Measurements from ENCODE around the gene OR5P2.
"Not testable (repeated sequence)": the region's sequence is repeated elsewhere in the genome, so short reads cannot be mapped to it uniquely, and the experiment has no call there.

OR5P2 gene, protein sequence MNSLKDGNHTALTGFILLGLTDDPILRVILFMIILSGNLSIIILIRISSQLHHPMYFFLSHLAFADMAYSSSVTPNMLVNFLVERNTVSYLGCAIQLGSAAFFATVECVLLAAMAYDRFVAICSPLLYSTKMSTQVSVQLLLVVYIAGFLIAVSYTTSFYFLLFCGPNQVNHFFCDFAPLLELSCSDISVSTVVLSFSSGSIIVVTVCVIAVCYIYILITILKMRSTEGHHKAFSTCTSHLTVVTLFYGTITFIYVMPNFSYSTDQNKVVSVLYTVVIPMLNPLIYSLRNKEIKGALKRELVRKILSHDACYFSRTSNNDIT

DNA sequence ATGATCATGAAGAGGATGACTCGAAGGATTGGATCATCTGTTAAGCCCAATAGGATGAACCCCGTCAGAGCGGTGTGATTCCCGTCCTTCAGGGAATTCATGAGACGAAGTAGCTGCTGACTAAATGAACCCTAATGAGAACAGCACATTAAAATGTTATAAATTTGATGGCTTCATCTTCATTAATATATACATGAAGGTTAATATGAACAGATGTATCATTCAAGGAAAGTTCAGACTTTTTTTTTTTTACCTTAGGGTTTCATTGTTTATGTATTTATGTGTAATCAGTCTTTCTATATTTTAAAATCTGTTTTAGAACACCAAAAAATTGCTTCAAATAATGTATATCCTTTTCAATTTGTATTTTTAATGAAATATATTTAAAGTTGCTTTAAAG is at the start of gene OR5P2:
OR5P2 (minus strand) TSS at position 101 of the 400 bp plus-strand sequence; CDS start at position 101, 0 bp downstream.
- no peak for DNase-seq

DNA sequence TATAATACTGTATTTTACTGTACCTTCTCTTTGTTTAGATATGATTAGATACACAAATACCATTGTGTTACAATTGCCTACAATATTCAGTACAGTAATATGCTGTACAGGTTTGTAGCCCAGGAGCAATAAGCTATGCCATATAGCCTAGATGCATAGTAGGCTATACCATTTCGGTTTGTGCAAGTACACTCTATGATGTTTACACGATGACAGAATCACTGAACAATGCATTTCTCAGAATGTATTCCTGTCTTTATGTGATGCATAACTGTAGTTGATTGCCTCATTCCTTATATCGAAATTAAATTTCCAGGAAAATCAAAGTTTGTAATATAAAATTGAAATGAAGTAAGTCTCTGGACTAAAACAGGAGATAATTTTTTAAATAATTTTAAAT is 49.3 kb upstream of the OR5P2 start:
- no peak for DNase-seq

DNA sequence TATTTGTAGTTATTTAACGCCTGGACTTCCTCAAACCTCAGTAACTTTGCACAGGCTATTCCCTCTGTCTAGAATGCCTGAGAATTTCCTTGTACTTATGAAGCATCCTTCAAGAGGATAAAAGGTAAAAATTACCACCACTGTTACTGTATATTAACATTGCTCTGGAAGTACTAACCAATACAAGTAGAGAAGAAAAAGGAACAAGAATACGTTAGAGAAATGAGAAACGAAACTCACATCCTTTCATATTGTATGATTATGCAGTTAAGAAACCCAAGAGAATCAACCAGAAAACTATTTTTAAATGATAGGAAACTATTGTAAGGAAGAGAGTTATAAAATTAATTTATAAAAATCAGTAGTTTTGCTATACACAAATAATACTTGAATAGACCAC is 48.2 kb upstream of the OR5P2 start:
- no peak for DNase-seq

DNA sequence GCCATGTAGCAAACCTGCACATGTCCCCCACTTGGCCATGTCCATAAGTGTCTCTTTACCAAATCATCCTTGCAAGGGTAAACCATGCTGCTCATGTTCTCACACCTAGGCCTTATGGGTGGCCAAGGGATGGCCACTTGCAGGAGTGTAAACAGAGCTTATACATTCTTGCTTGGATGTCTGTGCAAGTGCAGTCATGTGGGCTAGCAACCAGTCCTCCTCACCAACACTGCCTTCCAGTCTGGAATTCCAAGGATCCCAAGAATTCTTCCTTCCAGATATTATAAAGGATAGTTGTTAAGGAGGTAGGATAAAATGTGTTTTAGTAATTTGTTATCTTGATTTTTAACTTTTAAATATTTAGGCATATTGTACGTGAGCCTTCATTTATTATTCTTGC is 47.8 kb upstream of the OR5P2 start:
- DNase-seq = no peak

DNA sequence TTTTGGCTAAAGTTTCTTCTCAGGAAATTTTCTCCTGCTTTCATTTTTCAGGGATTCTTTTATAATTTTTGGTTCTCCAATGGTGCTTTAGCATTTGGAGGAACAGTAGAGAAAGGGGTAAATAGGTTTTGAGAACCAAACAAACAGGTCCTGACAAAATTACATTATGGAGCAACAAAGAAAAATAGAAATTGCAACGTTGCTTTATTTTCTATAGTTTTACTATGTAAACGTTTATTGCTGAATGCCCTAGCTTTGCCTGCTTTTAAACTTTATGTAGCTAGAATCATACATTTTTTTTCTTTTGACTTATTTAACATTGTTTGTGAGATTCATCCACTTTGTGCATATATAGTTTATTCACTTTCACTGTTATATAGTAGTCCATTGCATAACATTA is 43.8 kb upstream of the OR5P2 start:
- DNase-seq = no peak

DNA sequence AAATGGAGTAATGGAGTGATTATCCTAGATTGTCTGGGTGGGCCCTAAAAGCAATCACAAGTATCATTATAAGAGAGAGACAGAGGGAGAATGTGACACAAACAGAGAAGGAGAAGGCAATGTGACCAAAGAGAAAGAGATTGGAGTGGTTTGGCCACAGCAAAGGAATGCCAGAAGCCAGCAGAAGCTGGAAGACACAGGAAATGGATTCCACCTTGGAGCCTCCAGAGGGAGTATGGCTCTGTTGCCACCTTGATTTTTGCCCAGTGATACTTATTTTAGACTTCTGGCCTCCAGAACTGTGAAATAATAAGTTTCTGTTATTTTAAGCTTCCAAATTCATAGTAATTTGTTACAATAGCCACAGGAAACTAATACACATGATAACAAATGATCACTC is 36.8 kb upstream of the OR5P2 start:
- DNase-seq = no peak

DNA sequence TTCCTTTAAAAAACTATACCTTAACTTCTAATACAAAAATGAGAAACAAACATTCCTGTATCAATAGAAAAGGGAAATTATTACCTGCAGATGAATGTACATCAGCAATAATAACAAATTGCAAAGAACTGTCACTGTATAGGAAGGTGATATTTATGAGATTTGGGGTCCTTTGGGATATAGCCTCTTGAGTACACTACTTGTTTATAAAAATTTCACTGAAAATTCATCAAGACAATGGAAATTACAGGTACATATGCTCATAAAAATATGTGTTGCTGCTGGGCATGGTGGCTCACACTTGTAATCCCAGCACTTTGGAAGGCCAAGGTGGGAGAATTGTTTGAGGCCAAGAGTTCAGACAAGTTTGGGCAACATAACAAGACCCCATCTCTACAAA is 34.0 kb upstream of the OR5P2 start, which contains the start of gene OR5P3:
OR5P3 (minus strand) TSS at position 101 of the 400 bp plus-strand sequence.
- no peak for DNase-seq

DNA sequence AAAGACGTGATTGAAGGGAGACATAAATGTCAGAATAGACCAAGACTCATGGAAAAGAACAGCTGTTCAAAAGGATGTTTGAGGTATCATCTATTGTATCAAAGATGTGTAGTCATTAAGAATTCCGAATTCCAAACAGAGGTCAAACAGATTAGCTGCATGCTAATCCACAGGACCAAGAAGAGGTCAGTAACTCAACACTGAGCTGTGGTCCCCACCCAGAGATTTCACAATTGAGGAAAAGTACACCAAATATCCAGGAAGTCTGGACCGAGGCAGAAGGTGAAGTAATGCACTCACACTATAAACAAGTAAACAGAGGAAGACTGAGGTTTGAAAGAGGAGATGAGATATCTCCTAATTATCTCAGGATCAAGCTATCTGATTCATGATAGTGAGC is 29.6 kb upstream of the OR5P2 start:
- DNase-seq = no peak

DNA sequence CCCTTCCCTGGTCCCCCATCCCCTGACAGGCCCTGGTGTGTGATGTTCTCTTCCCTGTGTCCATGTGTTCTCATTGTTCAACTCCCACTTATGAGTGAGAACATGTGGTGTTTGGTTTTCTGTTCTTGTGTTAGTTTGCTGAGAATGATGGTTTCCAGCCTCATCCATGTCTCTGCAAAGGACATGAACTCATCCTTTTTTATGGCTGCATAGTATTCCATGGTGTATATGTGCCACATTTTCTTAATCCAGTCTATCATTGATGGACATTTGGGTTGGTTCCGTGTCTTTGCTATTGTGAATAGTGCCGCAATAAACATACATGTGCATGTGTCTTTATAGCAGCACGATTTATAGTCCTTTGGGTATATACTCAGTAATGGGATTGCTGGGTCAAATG is 23.7 kb upstream of the OR5P2 start:
- DNase-seq = not testable (repeated sequence)

DNA sequence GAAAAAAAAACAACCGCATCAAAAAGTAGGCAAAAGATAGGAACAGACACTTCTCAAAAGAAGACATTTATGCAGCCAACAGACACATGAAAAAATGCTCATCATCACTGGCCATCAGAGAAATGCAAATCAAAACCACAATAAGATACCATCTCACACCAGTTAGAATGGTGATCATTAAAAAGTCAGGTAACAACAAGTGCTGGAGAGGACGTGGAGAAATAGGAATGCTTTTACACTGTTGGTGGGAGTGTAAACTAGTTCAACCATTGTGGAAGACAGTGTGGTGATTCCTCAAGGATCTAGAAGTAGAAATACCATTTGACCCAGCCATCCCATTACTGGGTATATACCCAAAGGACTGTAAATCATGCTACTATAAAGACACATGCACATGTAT is 18.2 kb upstream of the OR5P2 start:
- not testable (repeated sequence) for DNase-seq

DNA sequence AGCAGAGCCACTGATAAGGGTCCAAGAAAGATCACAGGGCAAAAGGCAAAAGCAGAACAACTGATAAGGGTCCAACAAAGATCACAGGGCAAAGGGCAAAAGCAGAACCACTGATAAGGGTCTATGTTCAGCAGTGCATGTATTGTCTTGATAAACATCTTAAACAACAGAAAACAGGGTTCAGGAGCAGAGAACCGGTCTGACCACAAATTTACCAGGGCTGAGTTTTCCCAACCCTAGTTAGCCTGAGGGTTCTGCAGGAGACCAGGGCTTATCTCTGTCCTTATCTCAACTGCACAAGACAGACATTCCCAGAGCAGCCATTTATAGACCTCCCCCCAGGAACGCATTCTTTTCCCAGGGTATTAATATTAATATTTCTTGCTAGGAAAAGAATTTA is 13.6 kb upstream of the OR5P2 start:
- DNase-seq = not testable (repeated sequence)

DNA sequence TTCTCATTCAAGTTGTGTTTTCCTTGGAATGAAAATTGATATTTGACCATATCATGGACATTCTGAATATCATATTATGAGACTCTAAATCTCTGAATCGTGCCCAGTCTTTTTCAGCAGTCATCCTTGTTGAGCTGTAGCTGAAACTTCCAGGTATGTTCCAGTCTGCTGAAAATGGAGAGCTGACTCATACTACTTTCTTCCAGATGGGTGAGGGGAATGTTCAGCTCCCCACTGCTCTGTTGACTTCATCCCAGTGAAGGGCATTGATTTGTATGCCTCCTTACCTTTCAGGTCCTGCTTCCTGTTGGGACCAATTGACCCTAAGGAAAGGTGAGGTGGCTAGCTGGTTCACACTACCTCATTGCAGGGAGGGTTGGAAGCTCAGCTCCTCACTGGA is 3.5 kb downstream of the OR5P2 start:
- DNase-seq = no peak

DNA sequence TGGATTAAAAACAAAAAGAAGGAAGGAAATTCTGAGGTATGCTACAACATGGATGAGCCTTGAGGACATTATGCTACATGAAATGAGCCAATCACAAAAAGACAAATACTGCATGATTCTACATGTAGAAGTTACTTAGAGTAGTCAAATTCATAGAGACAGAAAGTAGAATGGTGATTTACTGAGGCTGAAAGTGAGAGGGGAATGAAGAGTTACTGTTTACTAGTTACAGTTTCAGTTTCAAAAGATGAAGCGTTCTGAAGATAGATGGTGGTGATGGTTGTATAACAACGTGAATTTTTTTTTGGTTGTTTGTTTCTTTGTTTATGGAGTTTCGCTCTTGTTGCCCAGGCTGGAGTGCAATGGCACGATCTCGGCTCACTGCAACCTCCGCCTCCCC is 9.5 kb downstream of the OR5P2 start:
- DNase-seq = no peak

DNA sequence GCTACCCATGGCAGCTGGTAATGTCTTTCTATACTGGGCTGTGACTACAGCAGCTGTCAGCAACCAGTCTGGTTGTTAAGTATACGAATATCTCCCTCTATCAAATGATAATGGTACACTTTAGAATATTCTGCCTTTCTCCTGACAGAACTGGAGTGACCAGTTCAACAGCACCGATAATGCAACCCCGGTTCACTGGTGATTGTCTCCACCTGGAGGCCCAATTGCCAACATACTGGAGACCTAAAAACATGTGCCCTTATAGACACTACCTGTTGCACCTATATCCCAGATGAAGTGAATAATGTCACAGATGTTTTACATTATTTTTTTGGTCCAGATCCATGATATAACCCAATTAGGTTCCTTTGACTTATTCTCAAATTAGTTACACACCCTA is 21.1 kb downstream of the OR5P2 start:
- DNase-seq = no peak

DNA sequence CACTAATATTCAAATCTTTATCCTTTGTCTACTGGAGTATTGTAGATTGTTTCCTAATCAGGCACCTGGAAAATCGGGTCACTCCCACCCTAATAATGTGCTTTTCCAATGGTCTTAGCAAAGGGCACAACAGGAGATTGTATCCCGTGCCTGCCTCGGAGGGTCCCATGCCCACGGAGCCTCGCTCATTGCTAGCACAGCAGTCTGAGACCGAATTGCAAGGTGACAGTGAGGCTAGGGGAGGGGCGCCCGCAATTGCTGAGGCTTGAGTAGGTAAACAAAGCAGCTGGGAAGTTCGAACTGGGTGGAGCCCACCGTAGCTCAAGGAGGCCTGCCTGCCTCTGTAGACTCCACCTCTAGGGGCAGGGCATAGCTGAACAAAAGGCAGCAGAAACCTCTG is 32.4 kb downstream of the OR5P2 start:
- not testable (repeated sequence) for DNase-seq

DNA sequence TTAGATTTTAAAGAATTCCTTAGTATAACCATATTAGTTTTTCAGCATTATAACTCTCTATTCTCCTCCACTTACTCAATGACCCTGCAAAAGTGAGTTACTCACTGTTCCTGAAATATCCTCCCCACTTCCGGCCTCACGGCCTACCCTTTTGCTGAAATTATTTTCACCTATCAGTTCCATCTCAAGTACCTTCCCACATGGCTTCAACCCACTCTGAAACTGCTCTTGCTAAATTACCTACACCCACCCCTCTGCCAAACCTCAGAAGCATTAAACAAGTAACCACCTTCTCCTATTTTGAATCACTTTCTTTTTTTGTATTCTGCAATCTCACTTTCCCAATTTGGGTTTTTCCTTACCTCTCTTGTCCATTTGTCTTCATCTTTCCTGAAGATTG is 37.7 kb downstream of the OR5P2 start:
- DNase-seq = no peak

DNA sequence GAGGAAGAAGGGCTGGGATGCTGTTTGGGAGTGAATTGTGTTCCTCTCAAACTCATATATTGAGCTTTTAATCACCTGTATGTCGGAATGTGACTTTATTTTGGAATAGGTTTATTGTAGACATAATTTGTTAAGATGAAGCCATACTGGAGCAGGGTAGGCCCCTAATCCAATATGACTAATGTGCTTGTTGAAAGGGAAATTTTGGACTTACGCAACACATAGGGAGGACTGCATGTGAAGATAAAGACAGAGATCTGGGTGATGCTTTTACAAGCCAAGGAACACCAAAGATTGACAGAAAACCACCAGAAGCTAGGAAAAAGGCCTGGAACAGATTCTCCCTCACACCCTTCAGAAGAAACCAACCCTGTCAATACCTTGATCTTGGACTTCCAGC is 47.3 kb downstream of the OR5P2 start:
- DNase-seq = no peak
